DOHH2 (cell line): ENCODE measurements around the gene CAPN2.

ENCODE experiments used
- H3F3A ChIP-seq: fragments of 200-600 bp; sonication (generic), shearing (Covaris generic); 2 replicates; pipeline ENCODE4 v1.6.0; 2016; ENCODE audit warnings: antibody characterized with exemption, mild to moderate bottlenecking; ENCODE audit not compliant: control insufficient read depth, insufficient read depth
- H3K27ac ChIP-seq: fragments of 200-600 bp; sonication (generic); 2 replicates; pipeline ENCODE4 v1.5.1; 2014; ENCODE audit warnings: low read depth, mild to moderate bottlenecking, low read length, moderate library complexity
- H3K27me3 ChIP-seq: fragments of 200-600 bp; sonication (generic); 2 replicates; pipeline ENCODE4 v1.6.1; 2014; ENCODE audit warnings: mild to moderate bottlenecking, low read length, mixed read lengths; ENCODE audit not compliant: control insufficient read depth
- H3K36me3 ChIP-seq: fragments of 200-600 bp; sonication (generic); 2 replicates; pipeline ENCODE4 v1.6.1; 2014; ENCODE audit warnings: mild to moderate bottlenecking, low read length, moderate library complexity, mixed read lengths; ENCODE audit not compliant: control insufficient read depth
- H3K4me1 ChIP-seq: fragments of 200-600 bp; sonication (generic); 2 replicates; pipeline ENCODE4 v1.6.1; 2014; ENCODE audit warnings: mild to moderate bottlenecking, low read length, mixed read lengths; ENCODE audit not compliant: control insufficient read depth
- H3K4me2 ChIP-seq: fragments of 200-600 bp; sonication (generic); 2 replicates; pipeline ENCODE4 v1.6.0; 2014; ENCODE audit warnings: mild to moderate bottlenecking, low read length, moderate library complexity
- H3K4me3 ChIP-seq: fragments of 200-600 bp; sonication (generic); 2 replicates; pipeline ENCODE4 v1.5.1; 2014; ENCODE audit warnings: mild to moderate bottlenecking, low read length, mixed read lengths
- H3K79me2 ChIP-seq: fragments of 200-600 bp; sonication (generic); 2 replicates; pipeline ENCODE4 v1.6.1; 2014; ENCODE audit warnings: mild to moderate bottlenecking, low read length, mixed read lengths; ENCODE audit not compliant: control insufficient read depth
- H3K9me2 ChIP-seq: fragments of 200-600 bp; sonication (generic); replicated peaks from 2 replicates; pipeline ENCODE4 v1.6.1; 2014; ENCODE audit warnings: mild to moderate bottlenecking, low read length, mixed read lengths; ENCODE audit not compliant: control insufficient read depth
- H3K9me3 ChIP-seq: fragments of 200-600 bp; sonication (generic); 2 replicates; pipeline ENCODE4 v1.6.1; 2014; ENCODE audit warnings: antibody characterized with exemption, low read length, mixed read lengths; ENCODE audit not compliant: control insufficient read depth, insufficient read depth
- H4K20me1 ChIP-seq: fragments of 200-600 bp; sonication (generic); 2 replicates; pipeline ENCODE4 v1.6.0; 2014; ENCODE audit warnings: low read depth, mild to moderate bottlenecking, antibody characterized with exemption, low read length, moderate library complexity; ENCODE audit not compliant: control insufficient read depth, insufficient read depth
- EZH2phosphoT487 ChIP-seq: fragments of 200-600 bp; sonication (generic); IDR thresholded peaks from 2 replicates; pipeline ENCODE4 v1.6.1; 2017; ENCODE audit warnings: borderline replicate concordance, mild to moderate bottlenecking, antibody characterized with exemption, low read length, moderate library complexity, mixed read lengths
- TF ChIP-seq, protein P1 (sequence below): fragments of 200-600 bp; sonication (generic); IDR thresholded peaks from one replicate; pipeline ENCODE4 v1.5.1; 2014; ENCODE audit warnings: antibody characterized with exemption, mild to moderate bottlenecking, low read depth, low read length; ENCODE audit not compliant: poor library complexity, severe bottlenecking

Gene CAPN2

GRCh38 chr1:223750730-223751570 lies 38.6 kb downstream of the CAPN2 start:
- no peaks in the 10 kb centered on the region for H3K9me2 ChIP-seq
- H3K36me3 ChIP-seq: no peaks in the 10 kb centered on the region
- H3K4me3 ChIP-seq: no peak overlapping the region
- no peaks in the 10 kb centered on the region for H3K79me2 ChIP-seq
- H4K20me1 ChIP-seq: no peaks in the 10 kb centered on the region
- H3K27ac ChIP-seq: no peak overlapping the region
- peaks cover 10% of the 10 kb centered on the region for H3K27me3 ChIP-seq
- H3F3A ChIP-seq: no peaks in the 10 kb centered on the region
- no peak for TF ChIP-seq EZH2phosphoT487
- TF ChIP-seq, protein P1, sequence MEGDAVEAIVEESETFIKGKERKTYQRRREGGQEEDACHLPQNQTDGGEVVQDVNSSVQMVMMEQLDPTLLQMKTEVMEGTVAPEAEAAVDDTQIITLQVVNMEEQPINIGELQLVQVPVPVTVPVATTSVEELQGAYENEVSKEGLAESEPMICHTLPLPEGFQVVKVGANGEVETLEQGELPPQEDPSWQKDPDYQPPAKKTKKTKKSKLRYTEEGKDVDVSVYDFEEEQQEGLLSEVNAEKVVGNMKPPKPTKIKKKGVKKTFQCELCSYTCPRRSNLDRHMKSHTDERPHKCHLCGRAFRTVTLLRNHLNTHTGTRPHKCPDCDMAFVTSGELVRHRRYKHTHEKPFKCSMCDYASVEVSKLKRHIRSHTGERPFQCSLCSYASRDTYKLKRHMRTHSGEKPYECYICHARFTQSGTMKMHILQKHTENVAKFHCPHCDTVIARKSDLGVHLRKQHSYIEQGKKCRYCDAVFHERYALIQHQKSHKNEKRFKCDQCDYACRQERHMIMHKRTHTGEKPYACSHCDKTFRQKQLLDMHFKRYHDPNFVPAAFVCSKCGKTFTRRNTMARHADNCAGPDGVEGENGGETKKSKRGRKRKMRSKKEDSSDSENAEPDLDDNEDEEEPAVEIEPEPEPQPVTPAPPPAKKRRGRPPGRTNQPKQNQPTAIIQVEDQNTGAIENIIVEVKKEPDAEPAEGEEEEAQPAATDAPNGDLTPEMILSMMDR: no peak
- H3K9me3 ChIP-seq: no peaks in the 10 kb centered on the region
- H3K4me1 ChIP-seq: peaks cover 3% of the 10 kb centered on the region; the same call in 1 of the 2 replicates
- H3K4me2 ChIP-seq: no peak overlapping the region

DNA sequence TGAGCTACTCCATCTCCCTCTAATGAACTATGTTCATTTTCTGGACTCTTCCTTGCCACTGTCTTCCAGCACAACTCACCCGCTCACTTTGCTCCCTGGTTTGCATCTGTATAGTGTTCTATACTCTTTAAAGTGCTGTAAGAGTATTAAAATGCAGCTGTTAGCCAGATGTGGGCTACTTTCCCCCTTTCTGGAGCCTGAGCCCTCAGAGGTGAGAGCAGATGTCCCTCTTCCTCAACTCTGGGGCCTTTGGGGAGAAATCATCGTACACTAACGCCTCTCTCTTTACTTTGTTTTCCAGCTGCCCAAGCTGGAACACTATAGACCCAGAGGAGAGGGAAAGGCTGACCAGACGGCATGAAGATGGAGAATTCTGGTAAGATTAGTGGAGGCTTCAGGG lies 39.4 kb downstream of the CAPN2 start:
- H3K4me2 ChIP-seq: no peak overlapping the region

DNA sequence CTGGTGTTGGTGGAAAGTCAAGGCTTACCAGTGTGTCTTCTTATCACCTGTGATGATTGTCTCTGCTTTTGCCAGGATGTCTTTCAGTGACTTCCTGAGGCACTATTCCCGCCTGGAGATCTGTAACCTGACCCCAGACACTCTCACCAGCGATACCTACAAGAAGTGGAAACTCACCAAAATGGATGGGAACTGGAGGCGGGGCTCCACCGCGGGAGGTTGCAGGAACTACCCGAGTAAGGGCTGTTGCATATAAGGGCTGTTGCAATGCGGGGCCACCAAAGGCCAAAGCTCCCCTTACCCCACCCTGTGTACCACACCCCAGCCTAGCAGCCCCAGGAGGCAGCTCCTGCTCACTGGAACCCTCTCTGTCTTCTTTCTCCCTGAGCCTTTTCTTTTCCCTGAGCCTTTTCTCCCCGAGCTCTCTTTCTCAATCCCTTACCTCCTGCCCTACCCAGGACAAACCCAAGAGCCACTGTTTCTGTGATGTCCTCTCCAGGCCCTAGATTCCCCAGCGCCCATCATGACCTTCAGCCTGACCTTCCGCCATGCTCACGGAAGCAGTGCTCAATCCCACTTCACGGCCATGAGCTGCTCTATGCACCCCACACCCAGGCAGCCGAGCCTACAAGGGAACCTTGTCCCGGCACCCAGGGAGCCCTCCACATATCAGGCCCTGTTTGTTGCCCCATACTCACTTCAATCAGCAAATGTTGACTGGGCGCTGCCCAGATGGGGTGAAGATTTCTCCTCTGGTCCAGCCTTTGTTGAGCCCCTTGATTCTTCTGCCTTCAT lies 40.6 kb downstream of the CAPN2 start:
- no peaks in the 10 kb centered on the region for H3K9me3 ChIP-seq
- no peaks in the 10 kb centered on the region for H3F3A ChIP-seq
- H3K4me2 ChIP-seq: no peak overlapping the region
- no peak overlapping the region for H3K27ac ChIP-seq
- no peaks in the 10 kb centered on the region for H4K20me1 ChIP-seq
- no peaks in the 10 kb centered on the region for H3K9me2 ChIP-seq
- TF ChIP-seq, protein P1: no peak
- no peak for TF ChIP-seq EZH2phosphoT487
- H3K36me3 ChIP-seq: no peaks in the 10 kb centered on the region
- H3K4me1 ChIP-seq: peaks cover 3% of the 10 kb centered on the region; the same call in 1 of the 2 replicates
- no peaks in the 10 kb centered on the region for H3K79me2 ChIP-seq
- peaks cover 5% of the 10 kb centered on the region for H3K27me3 ChIP-seq
- no peak overlapping the region for H3K4me3 ChIP-seq

More for the DNA sequence above, 39.4 kb downstream of the CAPN2 start:
- no peaks in the 10 kb centered on the region for H3K9me2 ChIP-seq
- no peaks in the 10 kb centered on the region for H3F3A ChIP-seq
- peaks cover 3% of the 10 kb centered on the region; the same call in 1 of the 2 replicates for H3K4me1 ChIP-seq
- no peaks in the 10 kb centered on the region for H3K79me2 ChIP-seq
- no peak overlapping the region for H3K27ac ChIP-seq
- TF ChIP-seq, protein P1: no peak
- TF ChIP-seq EZH2phosphoT487: no peak
- H4K20me1 ChIP-seq: no peaks in the 10 kb centered on the region
- H3K4me3 ChIP-seq: no peak overlapping the region
- H3K36me3 ChIP-seq: no peaks in the 10 kb centered on the region
- H3K9me3 ChIP-seq: no peaks in the 10 kb centered on the region
- H3K27me3 ChIP-seq: peaks cover 10% of the 10 kb centered on the region
